ENCODE results near the gene HOMER3. TPM values are rescaled to one million over a fixed set of nuclear protein-coding genes. Genes with fewer than 3 reads are reported as not detected.

The HOMER3 gene
- total and polyA plus RNA-seq, 4 donors, result 22.0 to 40.2 (median 24.2) TPM

DNA sequence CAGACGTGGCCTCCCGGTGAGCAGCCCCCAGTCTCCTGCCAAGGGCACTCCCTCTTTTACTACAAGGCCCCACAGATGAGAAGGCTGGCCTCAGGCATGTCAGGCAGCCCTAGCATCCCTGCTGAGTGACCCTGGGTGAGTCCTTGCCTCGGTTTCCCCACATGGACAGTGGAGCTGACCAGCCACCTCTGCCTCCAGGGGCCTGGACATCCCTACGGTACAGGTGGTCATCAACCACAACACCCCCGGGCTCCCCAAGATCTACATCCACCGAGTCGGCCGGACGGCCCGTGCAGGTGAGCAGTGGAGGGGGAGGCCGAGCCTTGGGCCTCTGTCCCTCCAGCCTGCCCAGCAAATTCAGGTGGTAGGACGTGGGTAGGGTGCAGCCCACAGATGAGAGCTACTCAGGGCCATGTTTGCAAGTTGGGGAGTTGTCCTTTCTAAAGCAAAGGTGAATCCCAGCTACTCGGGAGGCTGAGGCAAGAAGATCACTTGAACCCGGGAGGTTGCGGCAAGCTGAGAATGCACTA, 16.3 kb downstream of the HOMER3 start:
- TF ChIP-seq, protein P1, sequence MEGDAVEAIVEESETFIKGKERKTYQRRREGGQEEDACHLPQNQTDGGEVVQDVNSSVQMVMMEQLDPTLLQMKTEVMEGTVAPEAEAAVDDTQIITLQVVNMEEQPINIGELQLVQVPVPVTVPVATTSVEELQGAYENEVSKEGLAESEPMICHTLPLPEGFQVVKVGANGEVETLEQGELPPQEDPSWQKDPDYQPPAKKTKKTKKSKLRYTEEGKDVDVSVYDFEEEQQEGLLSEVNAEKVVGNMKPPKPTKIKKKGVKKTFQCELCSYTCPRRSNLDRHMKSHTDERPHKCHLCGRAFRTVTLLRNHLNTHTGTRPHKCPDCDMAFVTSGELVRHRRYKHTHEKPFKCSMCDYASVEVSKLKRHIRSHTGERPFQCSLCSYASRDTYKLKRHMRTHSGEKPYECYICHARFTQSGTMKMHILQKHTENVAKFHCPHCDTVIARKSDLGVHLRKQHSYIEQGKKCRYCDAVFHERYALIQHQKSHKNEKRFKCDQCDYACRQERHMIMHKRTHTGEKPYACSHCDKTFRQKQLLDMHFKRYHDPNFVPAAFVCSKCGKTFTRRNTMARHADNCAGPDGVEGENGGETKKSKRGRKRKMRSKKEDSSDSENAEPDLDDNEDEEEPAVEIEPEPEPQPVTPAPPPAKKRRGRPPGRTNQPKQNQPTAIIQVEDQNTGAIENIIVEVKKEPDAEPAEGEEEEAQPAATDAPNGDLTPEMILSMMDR (IDR thresholded peaks at IDR 0.05; ENCODE audit: control extremely low read depth, extremely low read depth), result no peak
- H3K9me3 ChIP-seq (ENCODE audit: control insufficient read depth in 4 of 4, insufficient read depth in 3 of 4, low read length in 3 of 4), result peaks cover 0 to 1% (median 0%) of the 10 kb centered on the region in 4 donors
- DNase-seq (no peak), ATAC-seq (ENCODE audit: insufficient read depth, low FRiP score) (no peak)
- peaks cover 0 to 10% (median 6%) of the 10 kb centered on the region in 5 donors for H3K4me1 ChIP-seq (ENCODE audit: control insufficient read depth in 5 of 5, insufficient read depth in 5 of 5, low read length in 5 of 5)
- WGBS, 2 donors, result 93 to 95% methylated on average over 15 of the region's 15 CpGs
- peaks cover 3 to 71% (median 29%) of the 10 kb centered on the region in 4 donors for H3K36me3 ChIP-seq (ENCODE audit: control insufficient read depth in 4 of 4, insufficient read depth in 4 of 4, low read length in 4 of 4)
- no peak overlapping the region for H3K27ac ChIP-seq (ENCODE audit: low read depth in 1 of 2, low read length in 1 of 2)
- no peak overlapping the region for H3K4me3 ChIP-seq
- H3K27me3 ChIP-seq (ENCODE audit: control insufficient read depth in 3 of 3, insufficient read depth in 3 of 3, low read length in 2 of 3), result no peaks in the 10 kb centered on the region
- no peak overlapping the region for H3K9ac ChIP-seq (ENCODE audit: insufficient read depth in 1 of 2, low read length in 2 of 2)

DNA sequence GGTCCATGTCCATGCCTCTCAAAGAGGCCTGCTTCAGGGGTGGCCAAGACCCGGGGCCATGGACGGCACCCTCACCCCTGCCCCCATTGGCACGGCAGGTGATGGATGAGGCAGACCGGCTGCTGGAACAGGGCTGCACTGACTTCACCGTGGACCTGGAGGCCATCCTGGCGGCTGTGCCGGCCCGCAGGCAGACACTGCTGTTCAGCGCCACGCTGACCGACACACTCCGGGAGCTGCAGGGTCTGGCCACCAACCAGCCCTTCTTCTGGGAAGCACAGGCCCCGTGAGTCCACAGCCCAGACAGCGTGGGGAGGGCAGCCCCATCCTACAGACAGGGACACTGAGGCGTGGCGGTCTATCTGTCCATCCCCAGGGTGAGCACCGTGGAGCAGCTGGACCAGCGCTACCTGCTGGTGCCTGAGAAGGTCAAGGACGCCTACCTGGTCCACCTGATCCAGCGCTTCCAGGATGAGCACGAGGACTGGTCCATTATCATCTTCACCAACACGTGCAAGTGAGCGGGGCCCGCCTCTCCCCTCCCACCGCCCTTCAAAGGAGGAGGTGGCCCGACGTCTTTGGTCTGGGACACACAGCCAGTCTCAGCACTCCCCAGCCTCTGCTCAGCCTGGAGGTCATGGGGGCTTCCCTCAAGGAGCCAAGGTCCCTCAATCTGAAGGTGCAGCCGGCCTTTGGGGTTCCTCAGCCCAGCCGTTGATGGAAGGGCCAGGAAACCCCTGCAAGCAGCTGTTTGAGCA, 18.6 kb downstream of the HOMER3 start:
- Histone ChIP-seq H3K36me3 (ENCODE audit: control insufficient read depth in 4 of 4, insufficient read depth in 4 of 4, low read length in 4 of 4) (peaks cover 3 to 49% (median 26%) of the 10 kb centered on the region in 4 donors), H3K27me3 (ENCODE audit: control insufficient read depth in 3 of 3, insufficient read depth in 3 of 3, low read length in 2 of 3) (no peaks in the 10 kb centered on the region), H3K9ac (ENCODE audit: insufficient read depth in 1 of 2, low read length in 2 of 2) (no peak overlapping the region), H3K4me1 (ENCODE audit: control insufficient read depth in 5 of 5, insufficient read depth in 5 of 5, low read length in 5 of 5) (peaks cover 0 to 21% (median 6%) of the 10 kb centered on the region in 5 donors), H3K4me3 (no peak overlapping the region), H3K9me3 (ENCODE audit: control insufficient read depth in 4 of 4, insufficient read depth in 3 of 4, low read length in 3 of 4) (no peaks in the 10 kb centered on the region), H3K27ac (ENCODE audit: low read depth in 1 of 2, low read length in 1 of 2) (no peak overlapping the region)
- ATAC-seq (ENCODE audit: insufficient read depth, low FRiP score) (no peak), DNase-seq (no peak)
- TF ChIP-seq, protein P1 (IDR thresholded peaks at IDR 0.05; ENCODE audit: control extremely low read depth, extremely low read depth), result no peak
- 85 to 92% methylated on average over 29 of the region's 29 CpGs for WGBS, 2 donors

DNA sequence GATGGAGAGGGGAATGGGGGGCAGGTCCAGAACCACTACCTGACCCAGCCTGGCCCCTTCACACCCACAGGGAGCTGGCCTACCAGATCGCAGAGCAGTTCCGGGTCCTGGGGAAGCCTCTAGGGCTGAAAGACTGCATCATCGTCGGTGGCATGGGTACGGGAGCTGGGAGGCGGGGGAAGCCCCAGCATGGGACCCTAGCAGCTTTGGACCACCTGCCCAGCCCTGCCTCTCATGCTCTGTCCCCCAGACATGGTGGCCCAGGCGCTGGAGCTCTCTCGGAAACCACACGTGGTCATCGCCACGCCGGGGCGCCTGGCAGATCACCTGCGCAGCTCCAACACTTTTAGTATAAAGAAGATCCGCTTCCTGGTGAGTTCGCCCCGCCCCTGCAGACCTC, 19.4 kb downstream of the HOMER3 start:
- Histone ChIP-seq H3K9ac (ENCODE audit: insufficient read depth in 1 of 2, low read length in 2 of 2) (no peak overlapping the region), H3K27me3 (ENCODE audit: control insufficient read depth in 3 of 3, insufficient read depth in 3 of 3, low read length in 2 of 3) (no peaks in the 10 kb centered on the region), H3K36me3 (ENCODE audit: control insufficient read depth in 4 of 4, insufficient read depth in 4 of 4, low read length in 4 of 4) (peaks cover 3 to 47% (median 23%) of the 10 kb centered on the region in 4 donors), H3K27ac (ENCODE audit: low read depth in 1 of 2, low read length in 1 of 2) (no peak overlapping the region), H3K4me3 (no peak overlapping the region), H3K4me1 (ENCODE audit: control insufficient read depth in 5 of 5, insufficient read depth in 5 of 5, low read length in 5 of 5) (peaks cover 0 to 21% (median 6%) of the 10 kb centered on the region in 5 donors), H3K9me3 (ENCODE audit: control insufficient read depth in 4 of 4, insufficient read depth in 3 of 4, low read length in 3 of 4) (no peaks in the 10 kb centered on the region)
- TF ChIP-seq, protein P1 (IDR thresholded peaks at IDR 0.05; ENCODE audit: control extremely low read depth, extremely low read depth), result no peak
- no peak for DNase-seq
- WGBS, 2 donors, result 92 to 95% methylated on average over 17 of the region's 17 CpGs
- no peak for ATAC-seq (ENCODE audit: insufficient read depth, low FRiP score)

All from lung (tissue), 12 donors.